ENCODE data around the gene FBN3. TPM values are rescaled to one million over a fixed set of nuclear protein-coding genes. Genes with fewer than 3 reads are reported as not detected.

Gene FBN3
- 11.9 TPM for polyA plus RNA-seq (2013, experiment 1 of 2)
- polyA plus RNA-seq (2013, experiment 2 of 2), result 11.8 TPM

DNA sequence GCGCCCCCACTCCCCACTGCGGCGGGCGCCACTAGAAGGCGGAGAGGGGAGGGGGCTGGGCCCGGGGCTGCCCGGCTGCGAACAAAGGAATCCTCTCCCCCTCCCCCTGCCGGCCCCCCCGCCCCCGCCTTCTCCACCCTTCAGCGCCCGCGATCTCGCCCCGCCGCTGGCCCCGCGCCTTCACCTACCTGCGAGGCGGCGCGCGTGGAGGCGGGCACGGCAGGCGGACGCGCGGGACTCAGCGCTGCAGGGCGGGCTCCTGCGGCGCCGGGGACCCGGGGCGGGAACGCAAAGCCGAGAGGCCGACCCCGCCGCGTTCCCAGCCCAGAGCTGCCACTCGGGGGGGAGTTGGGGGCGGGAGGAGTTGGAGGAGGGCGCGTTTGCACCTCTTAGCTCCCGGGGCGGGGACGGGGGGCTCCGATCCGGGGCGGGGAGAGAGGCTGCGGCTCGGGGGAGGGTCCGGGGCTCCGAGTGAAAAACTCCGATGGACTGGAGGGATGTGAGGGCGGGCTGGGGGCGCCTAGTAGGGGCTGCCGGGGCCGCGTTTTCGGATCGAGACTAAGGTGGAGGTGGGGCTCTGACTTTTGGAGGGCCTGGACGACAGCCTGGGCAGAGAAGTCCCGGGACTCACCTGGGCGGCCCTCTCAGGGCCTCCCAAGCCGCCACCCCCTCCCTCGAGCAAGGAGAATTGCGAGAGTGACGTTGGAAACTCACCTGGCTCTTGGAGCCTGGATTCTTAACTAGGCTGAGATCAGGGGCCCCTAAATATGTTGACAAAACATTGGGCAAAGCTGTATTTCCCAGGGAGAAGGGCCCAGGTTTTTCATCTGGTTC is at the start of gene FBN3:
FBN3 (minus strand) TSS at position 332 of the 834 bp plus-strand sequence. CDS start 2,112 bp downstream, outside the sequence.
- H3K27me3 ChIP-seq (ENCODE audit: insufficient read depth, low read length, poor library complexity), result no peaks in the 10 kb centered on the region
- peak within 1 kb of the TSS; percentile 95 for H3K9ac ChIP-seq (ENCODE audit: low read length)
- peak within 1 kb of the TSS; percentile 45 for H2BK120ac ChIP-seq (ENCODE audit: low read depth, low read length)
- H2AK5ac ChIP-seq (ENCODE audit: low read length), result no peak within 1 kb of the TSS
- H4K5ac ChIP-seq (ENCODE audit: low read length), result no peak within 1 kb of the TSS
- H2BK15ac ChIP-seq (replicated peaks; ENCODE audit: low read depth), result no peak within 1 kb of the TSS
- H3K4me1 ChIP-seq (ENCODE audit: control insufficient read depth, low read depth, low read length), result peaks cover 5% of the 10 kb centered on the region
- peak within 1 kb of the TSS; percentile 74 for H3K4me3 ChIP-seq (ENCODE audit: low read length)
- H3K56ac ChIP-seq (ENCODE audit: low read length), result peak within 1 kb of the TSS; percentile 97
- H4K8ac ChIP-seq (ENCODE audit: low read depth, low read length), result peak within 1 kb of the TSS; percentile 56
- no CpG with 5 or more reads among the region's 72 CpGs for WGBS (ENCODE audit: extremely low coverage, insufficient coverage, low lambda C conversion rate)
- H3K4me2 ChIP-seq (ENCODE audit: low read length), result peak within 1 kb of the TSS; percentile 68
- H3K4ac ChIP-seq (ENCODE audit: low read depth, low read length), result peak within 1 kb of the TSS; percentile 74
- peak within 1 kb of the TSS; percentile 91 for H3K18ac ChIP-seq (ENCODE audit: low read length)
- no peak within 1 kb of the TSS for H3K23ac ChIP-seq (ENCODE audit: low read length)
- H3K79me2 ChIP-seq (ENCODE audit: control insufficient read depth, insufficient read depth, low read length), result peaks cover 9% of the 10 kb centered on the region
- H3K79me1 ChIP-seq (ENCODE audit: low read length), result peaks cover 11% of the 10 kb centered on the region
- peak within 1 kb of the TSS; percentile 88 for H2BK5ac ChIP-seq (ENCODE audit: low read length)
- DNase-seq, result peak; percentile 70
- peak within 1 kb of the TSS; percentile 93 for H3K27ac ChIP-seq (ENCODE audit: low read depth, low read length)
- H3K36me3 ChIP-seq (ENCODE audit: control insufficient read depth, insufficient read depth, low read length), result no peaks in the 10 kb centered on the region

DNA sequence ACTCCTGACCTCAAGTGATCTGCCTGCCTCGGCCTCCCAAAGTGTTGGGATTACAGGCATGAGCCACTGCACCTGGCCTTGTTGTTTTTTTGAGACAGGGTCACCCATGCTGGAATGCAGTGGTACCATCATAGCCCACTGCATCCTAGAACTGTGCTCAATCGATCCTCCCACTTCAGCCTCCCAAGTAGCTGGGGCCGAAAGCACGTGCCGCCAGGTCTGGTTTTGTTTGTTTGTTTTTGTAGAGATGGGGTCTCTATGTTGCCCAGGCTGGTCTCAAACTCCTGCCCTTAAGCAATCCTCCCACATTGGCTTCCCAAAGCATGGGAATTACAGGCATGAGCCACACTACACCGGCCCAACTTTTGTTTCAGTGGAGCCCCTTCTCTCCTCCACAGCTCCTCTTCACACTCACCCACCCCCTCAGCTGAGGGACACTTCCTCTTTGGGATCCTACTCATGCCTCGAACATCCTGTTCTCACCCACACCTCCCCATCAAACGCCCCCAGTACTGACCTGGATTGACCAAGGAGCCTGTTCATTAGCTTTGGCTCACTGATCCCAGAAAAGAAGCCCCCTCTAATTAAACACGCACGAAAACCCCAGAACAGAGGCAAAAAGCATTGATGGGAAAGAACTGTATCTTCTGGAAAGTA is 47.0 kb upstream of the FBN3 start:
- Histone ChIP-seq H4K8ac (ENCODE audit: low read depth, low read length) (no peak overlapping the region), H3K27ac (ENCODE audit: low read depth, low read length) (no peak overlapping the region), H3K23ac (ENCODE audit: low read length) (no peak overlapping the region), H2BK15ac (replicated peaks; ENCODE audit: low read depth) (no peak overlapping the region), H3K36me3 (ENCODE audit: control insufficient read depth, insufficient read depth, low read length) (no peaks in the 10 kb centered on the region), H3K4me2 (ENCODE audit: low read length) (no peak overlapping the region), H3K4me1 (ENCODE audit: control insufficient read depth, low read depth, low read length) (no peaks in the 10 kb centered on the region), H2BK5ac (ENCODE audit: low read length) (peak overlapping the region; percentile 35), H3K27me3 (ENCODE audit: insufficient read depth, low read length, poor library complexity) (no peaks in the 10 kb centered on the region), H3K79me2 (ENCODE audit: control insufficient read depth, insufficient read depth, low read length) (no peaks in the 10 kb centered on the region), H4K5ac (ENCODE audit: low read length) (peak overlapping the region; percentile 47), H3K9ac (ENCODE audit: low read length) (no peak overlapping the region), H2BK120ac (ENCODE audit: low read depth, low read length) (no peak overlapping the region), H2AK5ac (ENCODE audit: low read length) (peak overlapping the region; percentile 35), H3K4me3 (ENCODE audit: low read length) (no peak overlapping the region), H3K56ac (ENCODE audit: low read length) (peak overlapping the region; percentile 63), H3K4ac (ENCODE audit: low read depth, low read length) (peak overlapping the region; percentile 76), H3K18ac (ENCODE audit: low read length) (no peak overlapping the region), H3K79me1 (ENCODE audit: low read length) (no peaks in the 10 kb centered on the region)
- peak; percentile 36 for DNase-seq
- no CpG with 5 or more reads among the region's 10 CpGs for WGBS (ENCODE audit: extremely low coverage, insufficient coverage, low lambda C conversion rate)

DNA sequence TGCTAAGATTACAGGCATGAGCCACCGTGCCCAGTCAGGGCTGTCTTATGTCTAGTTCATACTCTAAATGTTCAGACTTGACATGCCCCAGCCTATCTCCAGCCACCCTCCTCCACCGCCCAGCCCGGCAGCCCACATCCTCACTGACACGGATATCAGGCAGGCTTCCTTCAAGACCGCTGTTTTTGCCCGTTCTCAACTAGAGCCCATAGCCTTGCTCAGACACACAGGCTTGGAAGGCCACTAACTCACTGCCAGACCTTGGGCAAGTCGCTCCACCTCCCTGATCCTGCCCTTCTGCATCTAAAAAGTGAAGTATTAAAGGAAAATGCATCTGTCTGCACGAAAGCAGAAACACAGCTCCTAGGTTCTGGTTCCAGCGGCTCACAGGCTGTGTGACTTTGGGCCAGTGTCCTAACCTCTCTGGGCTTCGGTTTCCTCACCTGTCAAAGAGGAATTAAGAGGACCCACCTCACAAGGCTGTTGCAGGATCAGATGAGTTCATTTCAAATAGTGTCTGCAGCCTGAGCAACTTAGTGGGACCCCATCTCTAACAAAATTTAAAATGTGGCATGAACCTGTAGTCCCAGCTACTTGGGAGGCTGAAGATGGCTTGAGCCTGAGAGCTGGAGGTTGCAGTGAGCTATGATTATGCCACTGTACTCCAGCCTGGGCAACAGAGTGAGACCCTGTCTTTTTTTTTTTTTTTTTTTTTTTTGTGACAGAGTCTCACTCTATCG is 45.3 kb upstream of the FBN3 start:
- H3K27me3 ChIP-seq (ENCODE audit: insufficient read depth, low read length, poor library complexity), result no peaks in the 10 kb centered on the region
- H2AK5ac ChIP-seq (ENCODE audit: low read length), result peak overlapping the region; percentile 83
- no peak for DNase-seq
- H3K23ac ChIP-seq (ENCODE audit: low read length), result no peak overlapping the region
- H3K4ac ChIP-seq (ENCODE audit: low read depth, low read length), result peak overlapping the region; percentile 89
- H2BK5ac ChIP-seq (ENCODE audit: low read length), result peak overlapping the region; percentile 68
- H3K4me1 ChIP-seq (ENCODE audit: control insufficient read depth, low read depth, low read length), result no peaks in the 10 kb centered on the region
- H3K27ac ChIP-seq (ENCODE audit: low read depth, low read length), result no peak overlapping the region
- peak overlapping the region; percentile 19 for H3K18ac ChIP-seq (ENCODE audit: low read length)
- H2BK15ac ChIP-seq (replicated peaks; ENCODE audit: low read depth), result no peak overlapping the region
- H4K8ac ChIP-seq (ENCODE audit: low read depth, low read length), result no peak overlapping the region
- H3K79me2 ChIP-seq (ENCODE audit: control insufficient read depth, insufficient read depth, low read length), result no peaks in the 10 kb centered on the region
- H3K4me2 ChIP-seq (ENCODE audit: low read length), result no peak overlapping the region
- H3K4me3 ChIP-seq (ENCODE audit: low read length), result no peak overlapping the region
- H2BK120ac ChIP-seq (ENCODE audit: low read depth, low read length), result peak overlapping the region; percentile 79
- no peaks in the 10 kb centered on the region for H3K79me1 ChIP-seq (ENCODE audit: low read length)
- no peak overlapping the region for H3K9ac ChIP-seq (ENCODE audit: low read length)
- peak overlapping the region; percentile 82 for H3K56ac ChIP-seq (ENCODE audit: low read length)
- no peak overlapping the region for H4K5ac ChIP-seq (ENCODE audit: low read length)
- H3K36me3 ChIP-seq (ENCODE audit: control insufficient read depth, insufficient read depth, low read length), result no peaks in the 10 kb centered on the region
- WGBS (ENCODE audit: extremely low coverage, insufficient coverage, low lambda C conversion rate), result no CpG with 5 or more reads among the region's 11 CpGs

DNA sequence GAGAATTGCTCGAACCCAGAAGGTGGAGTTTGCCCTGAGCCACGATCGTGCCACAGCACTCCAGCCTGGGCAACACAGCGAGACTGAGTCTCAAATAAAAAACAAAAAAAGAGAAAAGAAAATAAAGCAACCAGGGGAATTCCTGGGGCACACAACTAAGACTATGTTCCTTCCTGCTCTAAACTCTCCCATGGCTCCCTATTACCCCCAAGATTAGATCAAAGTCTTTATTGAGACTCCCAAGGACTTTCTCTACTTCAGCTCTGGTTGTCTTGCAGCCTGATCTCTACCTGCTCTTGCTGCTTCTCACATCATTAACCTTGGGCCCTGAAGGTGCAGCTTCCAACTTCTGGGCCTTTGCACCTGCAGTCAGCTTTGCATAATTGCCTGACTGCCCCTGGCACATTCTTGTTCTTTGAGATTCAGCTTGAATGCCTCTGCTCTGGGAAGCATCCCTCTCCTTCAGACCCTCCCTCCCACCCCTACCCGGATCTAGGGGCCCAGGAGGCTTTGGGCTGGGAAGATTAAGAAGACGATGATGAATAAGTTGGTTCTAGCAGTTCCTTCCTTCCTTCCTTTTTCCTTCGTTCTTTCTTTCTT is 42.9 kb upstream of the FBN3 start:
- 100% methylated on average over 1 of the region's 7 CpGs for WGBS (ENCODE audit: extremely low coverage, insufficient coverage, low lambda C conversion rate)
- DNase-seq, result peak; percentile 79

DNA sequence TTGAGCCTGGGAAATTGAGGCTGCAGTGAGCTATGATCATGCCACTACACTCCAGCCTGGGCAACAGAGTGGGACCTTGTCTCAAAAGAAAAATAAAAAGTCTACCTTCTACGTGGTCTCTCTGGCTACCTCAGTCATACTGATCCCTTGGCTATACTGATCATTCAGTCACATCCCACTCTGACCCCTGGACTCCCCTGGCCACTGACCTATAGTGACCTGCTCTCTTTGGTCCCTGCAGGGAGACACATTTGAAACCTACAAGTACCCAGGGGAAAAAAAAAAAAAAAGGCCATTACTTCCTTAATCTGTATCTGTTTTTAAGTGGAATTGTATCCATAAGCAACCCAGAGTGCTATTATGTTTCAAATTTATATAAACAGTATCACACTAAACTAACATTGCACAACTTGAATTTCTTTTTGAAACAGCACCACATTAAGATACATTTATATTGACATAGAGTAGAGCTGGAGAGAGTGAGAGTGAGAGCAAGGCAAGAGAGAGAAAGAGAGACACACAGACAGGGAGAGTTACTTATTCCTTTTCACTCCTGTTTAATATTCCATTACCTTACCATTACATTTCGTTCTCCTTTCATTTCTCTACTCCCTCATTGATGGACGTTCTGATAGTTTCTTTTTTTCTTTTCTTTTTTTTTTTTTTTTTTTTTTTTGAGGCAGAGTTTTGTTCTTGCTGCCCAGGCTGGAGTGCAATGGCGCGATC is 36.1 kb upstream of the FBN3 start:
- no peak overlapping the region for H3K4me3 ChIP-seq (ENCODE audit: low read length)
- no peak overlapping the region for H3K4ac ChIP-seq (ENCODE audit: low read depth, low read length)
- no peak overlapping the region for H3K4me2 ChIP-seq (ENCODE audit: low read length)
- H3K18ac ChIP-seq (ENCODE audit: low read length), result no peak overlapping the region
- no peak overlapping the region for H2BK120ac ChIP-seq (ENCODE audit: low read depth, low read length)
- H3K79me2 ChIP-seq (ENCODE audit: control insufficient read depth, insufficient read depth, low read length), result no peaks in the 10 kb centered on the region
- no peaks in the 10 kb centered on the region for H3K27me3 ChIP-seq (ENCODE audit: insufficient read depth, low read length, poor library complexity)
- H3K23ac ChIP-seq (ENCODE audit: low read length), result no peak overlapping the region
- WGBS (ENCODE audit: extremely low coverage, insufficient coverage, low lambda C conversion rate), result 100% methylated on average over 2 of the region's 5 CpGs
- H3K4me1 ChIP-seq (ENCODE audit: control insufficient read depth, low read depth, low read length), result no peaks in the 10 kb centered on the region
- no peaks in the 10 kb centered on the region for H3K79me1 ChIP-seq (ENCODE audit: low read length)
- no peak overlapping the region for H3K9ac ChIP-seq (ENCODE audit: low read length)
- H2BK5ac ChIP-seq (ENCODE audit: low read length), result no peak overlapping the region
- no peak overlapping the region for H4K5ac ChIP-seq (ENCODE audit: low read length)
- DNase-seq, result no peak
- H2AK5ac ChIP-seq (ENCODE audit: low read length), result no peak overlapping the region
- H3K56ac ChIP-seq (ENCODE audit: low read length), result no peak overlapping the region
- H2BK15ac ChIP-seq (replicated peaks; ENCODE audit: low read depth), result no peak overlapping the region
- H3K36me3 ChIP-seq (ENCODE audit: control insufficient read depth, insufficient read depth, low read length), result no peaks in the 10 kb centered on the region
- H4K8ac ChIP-seq (ENCODE audit: low read depth, low read length), result no peak overlapping the region
- no peak overlapping the region for H3K27ac ChIP-seq (ENCODE audit: low read depth, low read length)

More for the DNA sequence above, 42.9 kb upstream of the FBN3 start:
- Histone ChIP-seq H4K8ac (ENCODE audit: low read depth, low read length) (no peak overlapping the region), H3K4ac (ENCODE audit: low read depth, low read length) (no peak overlapping the region), H3K79me1 (ENCODE audit: low read length) (no peaks in the 10 kb centered on the region), H2BK120ac (ENCODE audit: low read depth, low read length) (no peak overlapping the region), H2AK5ac (ENCODE audit: low read length) (no peak overlapping the region), H3K4me3 (ENCODE audit: low read length) (no peak overlapping the region), H3K36me3 (ENCODE audit: control insufficient read depth, insufficient read depth, low read length) (no peaks in the 10 kb centered on the region), H3K4me2 (ENCODE audit: low read length) (no peak overlapping the region), H3K79me2 (ENCODE audit: control insufficient read depth, insufficient read depth, low read length) (no peaks in the 10 kb centered on the region), H2BK15ac (replicated peaks; ENCODE audit: low read depth) (no peak overlapping the region), H3K23ac (ENCODE audit: low read length) (no peak overlapping the region), H3K27ac (ENCODE audit: low read depth, low read length) (no peak overlapping the region), H3K9ac (ENCODE audit: low read length) (no peak overlapping the region), H3K4me1 (ENCODE audit: control insufficient read depth, low read depth, low read length) (no peaks in the 10 kb centered on the region), H3K27me3 (ENCODE audit: insufficient read depth, low read length, poor library complexity) (no peaks in the 10 kb centered on the region), H3K56ac (ENCODE audit: low read length) (no peak overlapping the region), H4K5ac (ENCODE audit: low read length) (no peak overlapping the region), H2BK5ac (ENCODE audit: low read length) (no peak overlapping the region), H3K18ac (ENCODE audit: low read length) (no peak overlapping the region)

All from mesendoderm (in vitro differentiated cells).